Epithelial cell of proximal tubule (primary cell): ENCODE data around the gene ZSCAN16. TPM values are rescaled to one million over a fixed set of nuclear protein-coding genes. Genes with fewer than 3 reads are reported as not detected.
"Not testable (repeated sequence)": the region's sequence is repeated elsewhere in the genome, so short reads cannot be mapped to it uniquely, and the experiment has no call there.

Experiments used
- DNase-seq: peaks from one replicate; pipeline ENCODE4 v3.0.0-alpha.2; 2011; ENCODE audit warnings: low read depth
- H3K4me3 ChIP-seq: 2 replicates; pipeline ENCODE4 v1.5.1; 2011; ENCODE audit warnings: low read depth, mild to moderate bottlenecking, low read length
- total RNA-seq: library from RNA; depleted of rRNA; stranded (reverse); fragments of >200 nt; gene quantifications from 2 replicates; pipeline ENCODE4 v1.2.3, GENCODE V29; 2015
- TF ChIP-seq, protein P1 (sequence below): conservative IDR thresholded peaks from 2 replicates; pipeline ENCODE4 v1.5.1; 2012; ENCODE audit warnings: low read depth, mild to moderate bottlenecking, low read length

ZSCAN16 gene
- total RNA-seq, 1 donor from 2014 or later: 7.4 TPM

DNA sequence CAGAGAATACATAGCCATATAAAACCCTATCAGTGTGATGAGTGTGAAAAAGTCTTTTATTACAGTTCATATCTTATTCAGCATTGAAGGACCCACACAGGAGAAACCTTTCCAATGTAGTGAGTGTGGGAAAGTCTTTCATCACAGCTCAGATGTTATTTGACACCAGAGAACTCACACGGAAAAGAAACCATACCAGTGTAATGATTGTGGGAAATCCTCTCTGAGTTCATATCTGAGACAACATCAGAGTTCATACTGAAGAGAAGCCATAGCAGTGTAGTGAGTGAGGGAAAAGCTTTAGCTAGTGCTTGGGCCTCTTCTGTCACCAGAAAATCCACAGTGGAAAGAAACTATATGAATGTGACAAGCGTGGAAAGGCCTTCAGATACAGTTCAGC, 8.6 kb upstream of the ZSCAN16 start:
- TF ChIP-seq, protein P1, sequence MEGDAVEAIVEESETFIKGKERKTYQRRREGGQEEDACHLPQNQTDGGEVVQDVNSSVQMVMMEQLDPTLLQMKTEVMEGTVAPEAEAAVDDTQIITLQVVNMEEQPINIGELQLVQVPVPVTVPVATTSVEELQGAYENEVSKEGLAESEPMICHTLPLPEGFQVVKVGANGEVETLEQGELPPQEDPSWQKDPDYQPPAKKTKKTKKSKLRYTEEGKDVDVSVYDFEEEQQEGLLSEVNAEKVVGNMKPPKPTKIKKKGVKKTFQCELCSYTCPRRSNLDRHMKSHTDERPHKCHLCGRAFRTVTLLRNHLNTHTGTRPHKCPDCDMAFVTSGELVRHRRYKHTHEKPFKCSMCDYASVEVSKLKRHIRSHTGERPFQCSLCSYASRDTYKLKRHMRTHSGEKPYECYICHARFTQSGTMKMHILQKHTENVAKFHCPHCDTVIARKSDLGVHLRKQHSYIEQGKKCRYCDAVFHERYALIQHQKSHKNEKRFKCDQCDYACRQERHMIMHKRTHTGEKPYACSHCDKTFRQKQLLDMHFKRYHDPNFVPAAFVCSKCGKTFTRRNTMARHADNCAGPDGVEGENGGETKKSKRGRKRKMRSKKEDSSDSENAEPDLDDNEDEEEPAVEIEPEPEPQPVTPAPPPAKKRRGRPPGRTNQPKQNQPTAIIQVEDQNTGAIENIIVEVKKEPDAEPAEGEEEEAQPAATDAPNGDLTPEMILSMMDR: no peak
- DNase-seq: no peak
- H3K4me3 ChIP-seq: no peak overlapping the region

DNA sequence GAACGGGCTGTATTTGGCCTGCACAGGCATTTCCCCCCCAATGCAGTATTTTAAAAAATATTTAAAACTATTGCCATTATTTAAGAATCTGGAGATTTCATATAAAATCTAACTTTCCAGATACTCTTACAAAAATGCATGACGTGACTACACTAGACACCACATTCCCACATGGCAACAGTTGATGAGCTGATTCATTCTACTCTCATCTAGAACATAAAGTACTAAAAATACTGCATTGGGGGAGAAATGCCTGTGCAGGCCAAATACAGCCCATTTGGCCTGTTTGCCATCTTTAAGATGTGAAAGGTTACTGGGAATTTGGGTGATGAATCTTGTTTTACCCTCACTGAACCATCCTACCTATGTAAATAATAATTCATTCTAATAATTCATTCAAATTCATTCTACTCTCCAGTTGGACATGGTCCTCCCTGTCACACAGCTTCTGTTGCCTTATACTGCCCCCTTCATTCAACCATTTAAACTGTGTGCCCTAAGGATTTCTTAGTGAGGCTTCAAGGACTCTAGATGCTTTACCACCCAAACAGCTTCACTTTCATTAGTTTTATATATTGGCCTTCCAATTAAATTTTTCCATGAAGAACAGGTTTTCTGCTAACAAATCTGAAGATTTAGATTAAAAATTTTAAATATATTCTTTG, 6.9 kb upstream of the ZSCAN16 start:
- TF ChIP-seq, protein P1: peak; percentile 22
- DNase-seq: no peak
- H3K4me3 ChIP-seq: no peak overlapping the region

DNA sequence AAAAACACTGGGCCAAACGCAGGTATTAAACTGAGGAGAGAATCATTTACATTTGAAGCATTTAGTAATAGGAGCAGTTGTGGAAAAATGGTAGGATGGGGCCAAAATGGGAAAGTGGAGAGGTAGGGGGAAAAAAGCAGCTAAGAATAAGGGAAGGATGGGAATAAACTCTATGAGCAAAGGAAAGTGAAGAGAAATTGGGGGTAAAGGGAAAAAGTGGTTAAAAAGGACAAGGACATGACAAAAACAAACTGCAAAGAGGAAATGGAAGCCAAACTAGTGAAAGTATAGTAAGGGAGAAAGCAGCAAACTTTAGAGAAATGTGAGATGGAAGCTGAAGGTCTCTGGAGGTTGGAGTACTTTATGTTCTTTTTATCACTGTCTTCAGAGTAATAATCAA, 6.2 kb upstream of the ZSCAN16 start:
- DNase-seq: no peak
- H3K4me3 ChIP-seq: no peak overlapping the region
- TF ChIP-seq, protein P1: no peak

DNA sequence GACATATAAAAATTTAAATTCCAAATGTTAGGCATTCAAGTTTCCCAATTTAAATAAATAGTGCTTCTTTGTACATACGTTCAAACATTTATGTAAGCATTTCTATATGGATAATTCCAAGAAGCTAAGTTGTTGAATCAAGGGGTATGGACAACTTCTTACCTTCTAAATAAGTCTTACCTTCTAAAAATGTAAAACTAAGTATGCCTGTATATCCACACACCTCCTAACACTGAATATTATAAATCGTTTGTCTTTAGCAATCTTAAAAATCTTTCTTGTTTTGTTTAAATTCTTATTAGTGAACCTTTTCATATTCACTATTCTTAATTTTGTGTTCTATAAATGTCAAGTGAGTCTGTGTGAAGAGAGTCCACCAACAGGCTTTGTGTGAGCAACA, 2.5 kb upstream of the ZSCAN16 start:
- TF ChIP-seq, protein P1: no peak
- H3K4me3 ChIP-seq: no peak overlapping the region
- DNase-seq: no peak

DNA sequence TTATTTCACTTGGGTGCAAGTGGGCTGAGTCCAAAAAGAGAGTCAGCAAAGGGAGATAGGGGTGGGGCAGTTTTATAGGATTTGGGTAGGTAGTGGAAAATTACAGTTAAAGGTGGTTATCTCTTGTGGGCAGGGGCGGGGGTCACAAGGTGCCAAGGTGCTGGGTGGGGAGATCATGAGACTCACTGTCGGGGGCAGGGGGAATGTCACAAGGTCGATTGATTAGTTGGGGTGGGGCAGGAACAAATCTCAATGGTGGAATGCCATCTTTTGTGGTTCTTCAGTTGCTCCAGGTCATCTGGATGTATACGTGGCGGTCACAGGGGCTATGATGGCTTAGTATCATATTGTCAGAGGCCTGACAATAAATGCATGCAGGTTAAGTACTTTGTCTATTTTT, 2.1 kb upstream of the ZSCAN16 start:
- H3K4me3 ChIP-seq, DNase-seq: not testable (repeated sequence)

DNA sequence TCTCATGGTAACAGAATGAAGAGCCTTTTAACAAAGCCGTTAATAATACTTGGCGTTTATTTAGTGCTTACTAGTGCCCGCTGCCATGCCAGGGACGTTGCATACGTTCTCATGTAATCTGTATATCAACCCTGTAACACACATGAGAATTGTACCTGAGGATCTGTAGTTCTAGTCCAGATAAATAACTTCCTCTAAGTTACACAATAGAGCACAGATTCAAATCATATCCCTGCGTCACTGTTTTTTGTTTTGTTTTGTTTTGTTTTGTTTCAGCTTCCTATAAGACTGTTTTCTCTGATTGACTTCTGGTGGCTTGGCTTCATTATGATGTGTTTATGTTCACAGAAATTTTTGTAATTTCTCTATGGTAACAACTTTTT, 553 bp downstream of the ZSCAN16 start:
- DNase-seq: no peak
- peak overlapping the region; percentile 96 for H3K4me3 ChIP-seq
- TF ChIP-seq, protein P1: no peak

DNA sequence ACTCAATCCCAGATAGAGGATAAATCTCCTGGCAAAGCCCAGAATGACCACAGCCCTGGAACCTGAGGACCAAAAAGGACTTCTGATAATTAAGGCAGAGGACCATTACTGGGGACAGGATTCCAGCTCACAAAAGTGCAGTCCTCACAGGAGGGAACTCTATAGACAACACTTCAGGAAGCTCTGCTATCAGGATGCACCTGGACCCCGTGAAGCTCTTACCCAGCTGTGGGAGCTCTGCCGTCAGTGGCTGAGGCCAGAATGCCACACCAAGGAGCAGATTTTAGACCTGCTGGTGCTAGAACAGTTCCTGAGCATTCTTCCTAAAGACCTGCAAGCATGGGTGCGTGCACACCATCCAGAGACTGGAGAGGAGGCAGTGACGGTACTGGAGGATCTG, 992 bp downstream of the ZSCAN16 start:
- no peak for DNase-seq
- TF ChIP-seq, protein P1: no peak
- H3K4me3 ChIP-seq: peak overlapping the region; percentile 96
